G401 (cell line): ENCODE data around the gene CASK. TPM values are rescaled to one million over a fixed set of nuclear protein-coding genes. Genes with fewer than 3 reads are reported as not detected.

ENCODE experiments used
- DNase-seq: peaks from one replicate; pipeline ENCODE4 v3.0.0-alpha.2; 2015; ENCODE audit warnings: low spot score
- in situ Hi-C: cut with HindIII; loops from 2 replicates; pipeline ENCODE4 v1.10.0; 2016; ENCODE audit warnings: low sequenced_read_pairs, mixed read lengths
- total RNA-seq: library from RNA; depleted of rRNA; stranded (reverse); fragments of >200 nt; shearing (Covaris generic); gene quantifications from 2 replicates; pipeline ENCODE4 v1.2.3, GENCODE V29; 2014

The CASK gene
- total RNA-seq, 1 experiment from 2014 or later, result 43.2 TPM

- in situ Hi-C loops, result no loop called here
- DNase-seq, result no peak
These were observed 60.7 kb downstream of the CASK start for GRCh38 chrX:41862562-41863184.

DNA sequence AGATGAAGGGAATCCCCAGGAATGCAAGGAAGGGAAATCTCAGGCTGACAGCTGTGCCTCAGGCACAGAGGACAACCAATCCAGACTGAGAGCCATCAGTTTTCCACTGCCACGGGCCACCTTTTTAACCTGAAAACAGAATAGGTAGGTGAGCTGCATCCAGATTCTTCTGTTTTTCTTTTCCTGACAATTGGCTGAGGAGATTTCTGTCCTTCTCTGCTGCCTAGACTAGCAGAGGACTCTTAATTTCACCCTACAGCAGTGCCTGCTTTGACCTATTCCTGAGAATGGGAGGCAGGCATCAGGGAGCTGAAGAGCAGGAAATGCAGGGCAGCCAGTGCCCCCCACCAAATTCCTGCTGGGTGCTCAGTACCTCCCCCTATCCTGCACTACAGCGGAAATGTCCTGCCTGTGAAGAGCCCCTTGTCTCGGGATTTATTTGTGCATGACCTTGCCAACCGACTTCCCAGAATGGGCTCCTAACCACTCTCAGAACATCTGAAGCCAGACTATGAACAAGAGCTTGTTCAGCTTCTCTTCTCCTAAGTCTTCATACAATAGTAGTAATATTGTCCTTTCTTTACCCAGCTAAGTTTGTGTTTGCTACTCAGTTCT lies 65.1 kb downstream of the CASK start:
- in situ Hi-C loops, result no loop called here
- DNase-seq, result peak; percentile 7

DNA sequence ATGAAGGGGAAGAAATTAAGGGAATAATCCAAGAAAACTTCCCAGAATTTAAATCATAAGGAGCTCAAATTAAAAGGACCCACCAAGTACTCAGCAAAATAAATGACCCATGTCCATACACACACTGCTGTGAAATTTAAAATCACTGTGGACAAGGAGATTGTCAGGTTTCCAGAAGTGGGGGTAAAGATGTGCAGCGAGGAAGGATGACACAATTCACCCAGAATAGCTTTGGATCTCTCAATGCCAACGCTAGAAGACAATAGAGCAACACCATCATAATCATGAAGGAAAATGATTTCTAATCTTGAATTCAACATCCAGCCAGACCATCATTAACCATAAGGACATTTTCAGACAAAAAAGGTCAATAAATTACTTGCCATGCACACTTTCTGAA lies 65.7 kb downstream of the CASK start:
- peak; percentile 17 for DNase-seq
- in situ Hi-C loops, result no loop called here

- in situ Hi-C loops, result no loop called here
- DNase-seq, result no peak
These were observed 76.6 kb downstream of the CASK start for GRCh38 chrX:41846714-41847113.

- DNase-seq, result no peak
- in situ Hi-C loops, result no loop called here
These were observed 85.9 kb downstream of the CASK start for GRCh38 chrX:41837270-41837944.

- in situ Hi-C loops, result no loop called here
- DNase-seq, result no peak
These were observed 94.5 kb downstream of the CASK start for GRCh38 chrX:41828826-41829225.

DNA sequence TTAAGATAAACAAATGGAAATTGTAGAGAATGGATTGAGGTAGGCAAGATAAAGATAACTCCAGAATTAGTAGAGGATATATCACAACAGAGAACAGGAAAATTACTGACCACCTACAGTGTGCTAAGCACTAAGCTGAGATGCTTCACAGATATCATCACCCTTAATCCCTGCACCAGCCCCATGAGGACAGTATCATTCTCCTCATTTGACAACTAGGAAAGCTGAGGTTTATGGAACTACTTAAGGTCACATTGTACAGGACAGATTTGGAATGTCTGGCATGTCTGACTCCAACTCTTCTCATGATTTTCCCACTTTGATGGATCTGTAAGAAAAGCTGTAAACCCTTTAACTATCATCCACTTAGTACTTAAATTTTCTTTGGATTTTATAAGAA lies 95.5 kb downstream of the CASK start:
- no peak for DNase-seq
- in situ Hi-C loops, result no loop called here

GRCh38 chrX:41825796-41826195 lies 97.6 kb downstream of the CASK start:
- in situ Hi-C loops, result no loop called here

GRCh38 chrX:41824551-41824950 lies 98.8 kb downstream of the CASK start:
- DNase-seq, result peak; percentile 6
- in situ Hi-C loops, result no loop called here

More at GRCh38 chrX:41825796-41826195, 97.6 kb downstream of the CASK start:
- no peak for DNase-seq

DNA sequence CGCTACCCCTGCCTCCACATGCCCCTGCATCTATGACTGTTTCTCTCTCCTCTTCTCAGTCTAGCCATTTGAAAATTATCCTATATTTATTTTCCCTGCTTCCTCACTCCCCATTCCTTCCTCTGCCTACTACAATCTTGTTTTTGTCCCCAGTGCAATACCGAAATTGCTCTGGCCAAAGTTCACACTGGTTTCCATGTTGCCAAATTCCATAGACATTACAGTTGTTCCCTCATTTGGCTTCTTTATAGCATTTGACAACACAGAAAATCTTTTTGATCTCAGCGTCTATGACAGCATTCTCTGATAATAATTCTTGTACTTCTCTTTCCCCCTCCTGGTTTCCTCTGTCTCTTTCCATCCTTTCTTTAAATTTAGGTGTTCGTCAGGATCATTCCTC lies 100.0 kb downstream of the CASK start:
- in situ Hi-C loops, result no loop called here
- DNase-seq, result no peak

DNA sequence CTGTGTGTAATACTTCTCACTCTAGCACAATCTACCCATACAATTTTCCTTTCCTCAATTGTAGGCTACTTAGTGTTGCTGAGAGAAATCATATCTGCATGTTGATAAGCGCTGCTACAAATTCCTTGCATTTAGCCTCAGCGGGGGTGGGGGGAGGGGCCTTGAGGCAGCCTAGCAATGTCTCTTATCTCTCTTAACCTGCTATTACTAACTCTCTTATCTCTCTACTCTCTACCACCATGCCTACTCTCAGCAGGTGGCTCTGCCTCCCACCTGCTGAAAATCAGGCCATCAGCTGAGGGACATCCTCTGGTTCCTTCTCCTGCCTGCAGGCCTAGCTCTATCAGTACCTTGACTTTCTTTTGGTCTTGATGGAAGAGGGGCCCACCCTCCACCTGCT lies 100.5 kb downstream of the CASK start:
- DNase-seq, result no peak
- in situ Hi-C loops, result no loop called here

DNA sequence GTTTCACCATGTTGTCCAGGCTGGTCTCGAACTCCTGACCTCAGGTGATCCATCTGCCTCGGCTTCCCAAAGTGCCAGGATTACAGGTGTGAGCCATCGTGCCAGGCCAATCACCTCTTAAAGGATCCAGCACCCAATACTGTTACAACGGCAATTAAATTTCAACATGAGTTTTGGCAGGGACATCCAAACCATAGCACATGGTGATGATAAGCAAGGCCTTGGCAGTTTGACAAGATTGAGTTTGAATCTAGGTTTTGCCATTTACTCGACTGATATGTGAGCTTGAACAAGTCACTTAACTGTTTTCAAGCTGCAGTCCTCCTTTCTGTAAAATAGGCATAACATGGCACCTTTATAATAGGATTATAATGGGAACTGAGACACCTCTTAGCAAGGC lies 115.3 kb downstream of the CASK start:
- no peak for DNase-seq

DNA sequence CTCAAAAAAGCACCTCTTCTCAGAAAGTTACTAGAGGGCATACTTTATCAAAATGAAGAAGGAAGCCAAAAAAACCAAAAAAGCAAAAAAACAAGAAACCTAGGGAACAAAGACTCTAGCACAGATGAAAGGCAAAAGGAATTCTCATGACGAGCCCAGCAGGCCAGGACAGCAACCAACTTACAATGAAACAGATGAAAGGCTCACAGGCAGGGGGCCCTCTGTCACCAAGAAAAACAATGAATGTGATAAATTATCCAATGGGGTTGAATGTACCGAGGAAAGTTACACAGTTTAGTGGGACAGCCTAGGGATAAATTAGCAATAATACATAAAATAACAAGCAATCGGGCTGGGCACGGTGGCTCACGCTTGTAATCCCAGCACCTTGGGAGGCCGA lies 120.4 kb downstream of the CASK start:
- in situ Hi-C loops, result no loop called here
- no peak for DNase-seq

More for the DNA sequence above, 115.3 kb downstream of the CASK start:
- in situ Hi-C loops, result no loop called here

GRCh38 chrX:41799661-41800060 lies 123.7 kb downstream of the CASK start:
- in situ Hi-C loops, result no loop called here
- DNase-seq, result peak; percentile 27

DNA sequence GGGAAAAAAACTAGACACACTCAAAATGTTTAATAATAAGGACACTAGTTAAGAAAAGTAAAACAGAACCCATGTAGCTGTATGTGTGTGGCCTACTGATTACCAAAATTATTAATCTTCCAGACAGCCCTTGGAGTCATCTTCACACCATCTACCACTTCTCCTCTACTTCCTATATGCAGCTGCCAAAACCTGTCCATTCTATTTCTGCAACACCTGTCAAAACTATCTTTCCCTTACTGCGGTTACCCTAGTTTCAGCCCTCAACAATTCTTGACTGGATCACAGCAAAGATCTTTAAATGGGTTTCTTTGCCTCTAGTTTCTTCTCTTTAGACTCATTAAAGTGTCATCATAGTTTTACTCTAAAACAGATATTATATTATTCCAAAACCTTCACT lies 126.8 kb downstream of the CASK start:
- no peak for DNase-seq
- in situ Hi-C loops, result no loop called here

DNA sequence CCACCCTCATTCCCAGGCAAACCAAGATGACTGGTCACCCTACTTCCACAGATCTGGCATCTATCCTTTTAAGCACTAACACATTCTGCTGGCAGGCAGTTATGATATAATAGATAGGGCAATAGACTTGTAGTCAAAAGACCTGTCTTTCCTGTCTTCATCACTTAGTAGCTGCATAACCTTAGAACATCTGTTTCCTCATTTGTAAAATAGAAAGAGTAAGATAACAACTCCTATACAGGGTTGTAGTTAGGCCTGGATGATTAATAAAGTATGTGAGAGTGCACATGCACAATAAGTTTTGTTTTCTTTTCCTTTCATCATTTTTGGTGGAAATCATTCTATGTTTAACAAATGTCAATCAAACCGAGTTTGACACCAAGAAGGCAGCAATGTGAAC lies 127.3 kb downstream of the CASK start:
- in situ Hi-C loops, result no loop called here
- DNase-seq, result no peak

DNA sequence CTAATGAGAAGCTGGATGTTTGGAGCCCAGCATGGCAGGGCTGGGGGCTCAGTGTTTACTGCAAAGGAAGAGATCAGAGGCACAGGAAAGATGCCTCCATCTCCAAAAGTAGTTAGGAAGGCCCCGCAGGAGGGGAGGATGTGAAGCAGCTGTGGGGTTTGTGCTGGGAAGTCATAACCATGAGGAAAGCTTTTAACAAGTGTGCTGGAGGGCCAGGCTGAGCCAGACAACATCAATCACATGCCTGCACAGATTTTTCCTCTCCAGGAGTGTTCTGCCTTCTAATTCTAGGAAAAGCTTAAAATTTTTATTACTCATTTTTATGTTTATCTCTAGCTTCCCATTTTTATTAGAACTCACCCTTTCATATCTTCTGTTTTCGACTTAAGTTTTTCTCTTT lies 134.0 kb downstream of the CASK start:
- no peak for DNase-seq
- in situ Hi-C loops, result no loop called here

GRCh38 chrX:41785685-41786084 lies 137.7 kb downstream of the CASK start:
- in situ Hi-C loops, result no loop called here
- no peak for DNase-seq

DNA sequence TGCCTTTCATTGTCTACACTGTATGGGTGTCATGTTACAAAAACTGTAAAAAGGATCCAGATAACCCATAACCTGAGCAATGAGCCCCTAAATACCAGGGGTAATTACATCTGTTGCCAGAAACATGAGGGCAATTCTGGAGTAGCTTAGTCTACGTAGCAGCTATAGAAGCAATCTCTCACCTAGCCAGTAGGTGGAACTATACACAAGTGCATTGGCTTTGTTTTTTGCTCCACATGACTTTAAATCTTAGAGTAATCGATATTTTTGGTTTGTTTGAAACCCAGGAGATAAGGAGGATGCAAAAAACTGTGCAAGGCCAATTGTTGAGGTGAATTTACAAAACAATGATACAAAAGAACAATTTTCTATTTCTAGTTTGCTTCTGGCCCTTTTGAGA lies 141.9 kb downstream of the CASK start:
- in situ Hi-C loops, result no loop called here
- DNase-seq, result peak; percentile 17

DNA sequence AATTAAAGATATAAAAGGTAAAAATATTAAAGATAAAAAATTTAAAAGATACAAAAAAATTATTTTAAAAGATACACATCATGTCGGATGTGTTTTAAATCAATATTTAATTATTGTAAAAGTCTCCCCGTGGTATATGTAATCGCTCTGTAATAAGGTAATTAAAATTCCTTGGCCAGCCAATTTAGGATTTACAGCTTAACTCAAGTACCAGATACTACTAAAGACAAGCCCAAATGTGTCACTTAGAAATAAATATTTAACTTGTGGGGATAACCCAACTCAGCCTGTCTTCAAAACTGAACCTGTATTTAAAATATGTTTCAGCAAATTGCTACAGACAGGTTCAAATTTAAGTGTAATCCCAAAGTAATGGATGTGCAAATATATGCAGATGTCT lies 143.4 kb downstream of the CASK start:
- no peak for DNase-seq
- in situ Hi-C loops, result no loop called here
